NCI-H2227 (cell line): ENCODE data around the gene CREB3L1.
"Not testable (repeated sequence)": the region's sequence is repeated elsewhere in the genome, so short reads cannot be mapped to it uniquely, and the experiment has no call there.

Source experiments
- DNase-seq: peaks from one replicate; lab custom pipeline; 2025; ENCODE audit not compliant: unreplicated experiment; lab: John Stamatoyannopoulos, UW

Gene CREB3L1

DNA sequence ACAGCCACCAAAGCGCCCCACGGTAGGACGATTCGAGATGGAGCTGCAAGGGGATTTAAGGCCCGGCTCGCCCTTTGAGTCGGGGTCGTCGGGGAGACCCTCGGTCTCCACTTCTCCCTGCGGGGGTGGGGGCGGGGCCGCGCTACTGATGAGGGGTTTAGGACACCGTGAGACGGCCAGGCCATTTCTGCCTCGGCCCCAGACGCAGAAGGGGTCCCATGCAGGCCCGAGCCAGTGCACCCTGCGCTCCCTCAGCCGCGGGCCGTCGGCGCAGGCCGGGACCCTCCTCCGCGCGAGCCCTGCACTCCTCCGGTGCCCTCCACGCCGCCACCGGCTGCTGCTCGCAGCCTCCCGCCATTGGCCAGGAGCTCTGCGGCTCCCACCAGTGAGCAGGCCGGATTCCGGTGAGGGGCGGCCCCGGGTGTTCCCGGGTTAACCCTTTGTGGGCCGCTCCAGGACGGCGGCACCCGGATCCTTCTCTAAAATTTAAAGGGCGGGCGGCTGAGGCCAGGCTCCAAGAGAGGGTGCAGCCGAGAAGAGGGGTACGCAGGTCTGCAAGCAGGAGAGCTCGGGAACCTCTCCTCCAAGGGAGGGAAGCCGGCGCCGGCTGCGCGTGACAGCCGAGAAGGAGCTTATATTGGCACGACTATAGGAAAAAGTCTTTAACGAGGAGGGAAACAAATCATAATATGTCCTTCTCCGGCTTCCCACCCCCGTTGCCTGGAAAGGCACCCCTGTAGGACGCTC, 18.0 kb downstream of the CREB3L1 start:
- DNase-seq = peak; percentile 90

GRCh38 chr11:46296059-46296527, 18.6 kb downstream of the CREB3L1 start:
- DNase-seq = no peak

DNA sequence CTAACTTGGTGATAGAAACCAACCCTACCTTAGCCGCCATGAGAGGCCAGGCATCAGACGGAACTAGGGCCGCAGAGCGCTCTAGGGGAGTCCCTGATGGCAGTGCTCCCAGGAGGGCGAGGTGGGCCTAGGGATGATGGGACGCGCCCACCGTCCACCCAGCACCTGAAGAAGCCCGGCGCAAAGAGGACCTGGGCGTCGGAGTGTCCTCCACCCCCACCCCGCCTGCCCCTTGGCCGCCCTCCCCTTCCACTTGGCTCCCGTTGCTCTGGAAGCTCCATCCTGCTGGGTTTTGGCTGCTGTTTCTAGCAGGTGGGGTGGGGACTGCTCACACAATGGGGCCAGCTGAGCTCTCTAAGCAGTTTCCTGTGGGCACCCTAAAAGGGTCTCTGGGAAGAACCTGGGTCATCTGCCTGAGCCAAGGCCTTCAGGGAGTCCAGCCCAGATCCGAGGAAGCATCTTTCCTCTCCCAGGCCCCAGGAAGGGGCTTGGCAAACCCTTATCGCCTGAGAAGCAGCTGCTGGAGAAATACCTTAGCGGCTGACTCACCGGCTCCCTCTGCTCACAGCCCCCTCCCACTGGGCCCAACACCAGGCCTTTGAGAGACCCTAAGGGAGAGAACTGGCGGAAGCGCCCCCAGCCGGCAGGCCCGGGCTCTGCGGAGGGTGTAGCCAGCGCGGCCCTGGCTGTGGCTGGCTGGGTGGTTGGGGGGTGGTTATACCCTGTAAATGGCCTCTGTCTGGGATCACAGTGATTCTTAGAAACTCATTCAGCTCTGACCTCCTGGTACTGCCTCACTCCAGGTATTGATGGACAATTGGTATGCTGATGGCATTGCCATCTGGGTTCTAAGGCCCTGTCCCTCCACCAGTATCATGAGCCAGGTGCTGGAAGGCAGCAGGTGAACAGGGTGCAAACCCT, 19.3 kb downstream of the CREB3L1 start:
- peak; percentile 55 for DNase-seq

DNA sequence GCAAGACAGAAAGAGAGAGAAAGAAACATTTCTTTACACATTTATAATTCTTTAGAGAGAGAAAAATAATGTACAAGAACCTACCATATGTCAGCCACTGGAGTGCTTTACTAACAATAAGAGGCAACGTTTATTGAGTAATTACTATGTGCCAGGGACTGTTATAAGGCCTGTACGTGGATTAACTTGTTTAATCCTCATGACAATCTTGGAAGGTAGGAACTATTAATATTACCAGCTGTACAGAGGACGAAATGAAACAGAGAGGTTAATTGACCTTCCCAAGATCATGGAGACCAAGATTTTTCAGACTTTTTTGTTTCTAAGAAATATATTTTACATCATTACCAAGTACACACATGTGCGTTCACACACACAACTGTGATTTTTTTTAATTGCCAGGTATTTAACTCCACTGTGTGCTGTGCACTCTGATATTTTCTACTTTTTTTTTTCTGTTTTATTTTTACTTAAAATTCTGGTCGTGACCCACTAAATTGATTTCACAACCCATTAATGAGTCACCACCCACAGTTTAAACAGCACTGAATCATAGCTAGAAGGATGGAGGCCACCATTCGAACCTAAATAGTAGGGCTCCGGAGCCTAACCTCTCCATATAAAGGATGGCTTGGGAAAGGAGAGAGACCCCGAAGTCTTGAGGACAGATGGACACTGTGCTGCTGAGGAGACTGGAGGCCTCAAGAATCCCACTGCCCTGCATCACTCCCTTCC, 21.4 kb downstream of the CREB3L1 start:
- DNase-seq = no peak

GRCh38 chr11:46299451-46299961, 22.0 kb downstream of the CREB3L1 start:
- DNase-seq = no peak

DNA sequence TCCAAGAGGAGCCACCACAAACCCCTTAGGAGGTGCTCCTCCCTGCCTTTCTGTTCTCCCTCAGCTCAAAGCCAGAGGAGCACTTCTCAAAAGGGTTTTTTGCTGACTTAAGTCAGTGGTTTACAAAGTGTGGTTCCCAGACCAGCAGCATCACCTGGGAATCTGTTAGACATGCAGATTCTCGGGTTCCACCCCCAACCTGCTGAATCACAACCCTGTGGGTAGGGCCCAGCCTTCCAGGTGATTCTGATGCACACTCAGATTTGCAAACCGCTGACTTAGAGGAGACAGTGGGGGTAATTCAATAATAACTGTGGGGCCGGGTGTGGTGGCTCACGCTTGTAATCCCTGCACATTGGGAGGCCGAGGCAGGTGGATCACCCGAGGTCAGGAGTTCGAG, 22.8 kb downstream of the CREB3L1 start:
- DNase-seq = no peak

DNA sequence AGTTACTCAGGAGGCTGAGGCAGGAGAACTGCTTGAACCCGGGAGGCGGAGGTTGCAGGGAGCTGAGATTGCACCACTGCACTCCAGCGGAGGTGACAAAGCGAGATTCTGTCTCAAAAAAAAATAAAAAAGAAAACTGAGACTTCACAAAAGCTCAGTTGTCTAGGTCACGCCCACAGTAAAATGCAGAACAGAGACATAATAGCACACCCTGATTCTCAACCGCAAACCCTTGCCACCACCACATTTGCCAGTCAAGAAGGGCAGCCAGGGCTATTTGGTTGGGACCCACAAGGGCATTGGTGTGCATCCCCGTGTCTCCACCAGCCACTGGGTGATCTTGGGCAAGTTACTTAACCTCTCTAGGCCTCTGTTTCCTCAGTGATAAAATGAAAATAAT, 25.4 kb downstream of the CREB3L1 start:
- DNase-seq = no peak

- DNase-seq = not testable (repeated sequence)
Measured at GRCh38 chr11:46304036-46304435, 26.6 kb downstream of the CREB3L1 start.

GRCh38 chr11:46304605-46305179, 27.2 kb downstream of the CREB3L1 start:
- DNase-seq = no peak

GRCh38 chr11:46305295-46305694, 27.8 kb downstream of the CREB3L1 start:
- peak; percentile 31 for DNase-seq

- DNase-seq = no peak
Measured at GRCh38 chr11:46306296-46306853, 28.9 kb downstream of the CREB3L1 start.

GRCh38 chr11:46307369-46307768, 29.9 kb downstream of the CREB3L1 start:
- no peak for DNase-seq

DNA sequence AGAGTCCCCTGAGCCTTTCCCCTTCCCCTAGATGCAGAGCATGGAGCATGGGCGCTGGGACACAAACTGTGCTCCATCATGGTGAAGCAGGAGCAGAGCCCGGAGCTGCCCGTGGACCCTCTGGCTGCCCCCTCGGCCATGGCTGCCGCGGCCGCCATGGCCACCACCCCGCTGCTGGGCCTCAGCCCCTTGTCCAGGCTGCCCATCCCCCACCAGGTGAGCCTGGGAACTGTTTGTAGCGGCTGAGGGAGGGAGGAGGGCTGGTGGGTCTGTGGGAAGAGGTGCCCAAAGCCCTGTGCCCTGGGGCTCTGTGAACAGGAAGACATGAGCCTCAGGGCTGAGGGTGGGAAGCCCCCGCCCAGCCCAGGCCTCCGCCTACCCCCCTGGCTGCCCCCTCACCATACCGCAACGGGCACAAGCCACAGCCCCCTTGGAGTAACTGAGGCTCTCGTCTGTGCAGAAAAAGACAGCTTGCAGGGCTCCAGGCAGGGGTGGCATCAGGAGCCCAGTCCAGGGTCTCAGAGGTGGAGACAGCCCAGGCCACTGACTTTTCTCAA, 30.4 kb downstream of the CREB3L1 start:
- no peak for DNase-seq

- DNase-seq = peak; percentile 69
Measured at GRCh38 chr11:46308631-46309419, 31.4 kb downstream of the CREB3L1 start.

DNA sequence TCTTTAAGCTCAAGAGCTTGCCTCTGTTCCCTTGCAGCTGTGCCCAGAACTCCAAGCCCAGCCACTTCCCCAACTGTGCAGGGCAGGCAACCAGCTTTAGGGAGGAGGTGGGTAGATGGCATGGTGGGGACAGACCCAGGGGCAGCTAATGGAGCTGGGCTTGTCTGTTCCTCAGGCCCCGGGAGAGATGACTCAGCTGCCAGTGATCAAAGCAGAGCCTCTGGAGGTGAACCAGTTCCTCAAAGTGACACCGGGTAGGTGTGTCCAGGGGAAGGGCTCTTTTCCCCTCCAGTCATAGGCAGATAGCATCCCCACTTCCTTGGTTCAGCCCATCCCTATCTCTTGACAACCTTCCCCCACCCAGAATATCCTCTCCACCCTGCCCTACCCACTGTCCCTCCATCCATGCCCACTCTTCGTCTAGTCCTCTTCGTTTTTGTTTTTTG, 32.4 kb downstream of the CREB3L1 start:
- DNase-seq = no peak

GRCh38 chr11:46315033-46315738, 37.7 kb downstream of the CREB3L1 start:
- DNase-seq = peak; percentile 84

- DNase-seq = no peak
Measured at GRCh38 chr11:46315783-46316563, 38.5 kb downstream of the CREB3L1 start.

GRCh38 chr11:46319074-46319453, 41.6 kb downstream of the CREB3L1 start:
- no peak for DNase-seq
